Heart right ventricle (tissue), 16 donors: ENCODE measurements around the gene HYOU1. TPM values are rescaled to one million over a fixed set of nuclear protein-coding genes. Genes with fewer than 3 reads are reported as not detected.
A peak's percentile ranks its signal among the peaks of the same experiment; 100 is the strongest.
"Not testable (repeated sequence)": the region's sequence is repeated elsewhere in the genome, so short reads cannot be mapped to it uniquely, and the experiment has no call there.

Experiments
- ATAC-seq, 8 donors: fragments of 200-7000 bp; cut with Tn5 transposase; one replicate each; pipeline ENCODE4 v1.9.1; 2020; ENCODE audit warnings: mild to moderate bottlenecking in 8 of 8, moderate library complexity in 8 of 8, moderate number of reproducible peaks in 1 of 8
- DNase-seq, 2 donors: peaks; one replicate each; pipeline ENCODE4 v3.0.0-alpha.2; 2020
- H3K27ac ChIP-seq, 10 donors: fragments of 200-600 bp; sonication (generic) in 2 of 10; one replicate each; pipeline versions ENCODE4 v1.5.0 to v1.8.0; 2020 to 2022; ENCODE audit warnings: mild to moderate bottlenecking in 3 of 10
- H3K27me3 ChIP-seq, 7 donors: fragments of 200-600 bp; one replicate each; pipeline ENCODE4 v1.8.0; 2021 to 2022; ENCODE audit warnings: mild to moderate bottlenecking in 2 of 7
- H3K36me3 ChIP-seq, 9 donors: fragments of 200-600 bp; sonication (generic) in 1 of 9; one replicate each; pipeline versions ENCODE4 v1.5.0 to v1.8.0; 2020 to 2022; ENCODE audit warnings: mild to moderate bottlenecking in 2 of 9
- H3K4me1 ChIP-seq, 9 donors: fragments of 200-600 bp; sonication (generic) in 1 of 9; one replicate each; pipeline versions ENCODE4 v1.5.0 to v1.8.0; 2020 to 2022; ENCODE audit warnings: mild to moderate bottlenecking in 4 of 9
- H3K4me3 ChIP-seq, 10 donors: fragments of 200-600 bp; sonication (generic) in 2 of 10; one replicate each; pipeline versions ENCODE4 v1.5.0 to v1.8.0; 2020 to 2022; ENCODE audit warnings: mild to moderate bottlenecking in 7 of 10, moderate library complexity in 2 of 10
- H3K9me3 ChIP-seq, 11 donors: fragments of 200-600 bp in 10 of 11; sonication (generic) in 2 of 11; one replicate each; pipeline versions ENCODE4 v1.5.0 to v1.8.0; 2013 to 2022; ENCODE audit warnings: mild to moderate bottlenecking in 2 of 11, control low read depth in 1 of 11, moderate library complexity in 1 of 11
- CTCF ChIP-seq, 9 donors: fragments of 200-600 bp; sonication (generic) in 2 of 9; IDR thresholded peaks; one replicate each; pipeline versions ENCODE4 v1.5.0 to v1.8.0; 2021 to 2022; ENCODE audit warnings: antibody characterized with exemption in 9 of 9, mild to moderate bottlenecking in 5 of 9, moderate library complexity in 1 of 9
- WGBS, 2 donors: extraction: QIAGEN DNeasy Blood & Tissue Kit; methylation state at CpG; one replicate each; pipeline ENCODE4 v1.1.7; 2013; ENCODE audit warnings: inconsistent platforms in 1 of 2; 5-methylcytosine and 5-hydroxymethylcytosine counted together
- intact Hi-C, 10 donors: fragments of 100-400 bp; cut with DNase I; formaldehyde crosslinking; loops; one replicate each; pipeline versions ENCODE4 v1.11.1 to v1.14.2; 2022
- long read RNA-seq, 3 donors: library from polyadenylated mRNA; unstranded; transcript quantifications; one replicate each; pipeline ENCODE4 v2.0.0, GENCODE V29; 2020 to 2021
- polyA plus RNA-seq, 2 donors: library from polyadenylated mRNA; stranded (reverse); fragments of 200-250 nt; gene quantifications; one replicate each; pipeline ENCODE4 v1.2.3, GENCODE V29; 2013
- total RNA-seq, 10 donors: library from RNA; stranded (reverse); fragmentation: NEBNext Ultra II Directional in 3 of 10; extraction: Animal tissue kit (Norgen Biotek cat#: 25700) in 3 of 10; gene quantifications; one replicate each; pipeline versions ENCODE4 v1.2.1 to v1.2.4, GENCODE V29; 2021 to 2023
- donor health status: Arrhythmogenic right ventricular cardiomyopathy.
- donor health status: ischemic (EF 13 %, LVEDD 7.1; RV severe dilation, severe dysfunction).
- donor health status: healthy with polysubstance abuse.
- donor health status: DM: no; HTN: yes; CAD: no.
- donor health status: DM: no; HTN: no; CAD: no.
- donor health status: ischemic (EF 25% LVEDD 6.9; RV normal size, moderate dysfunction).
- donor health status: ischemic (EF 25% LVEDD 5.7; RV mildly dilated, moderate dysfunction).
- donor health status: healthy.
- donor health status: DM: yes; HTN: yes; CAD: no.
- donor health status: Ischemic cardiomyopathy.
- donor health status: ischemic (EF 35%, LVEDD 5.7; RV mildly dilated, moderate dysfunction).
- donor health status: nonischemic (EF 11% LVEDD 7.7; RV severe dilation, severe dysfunction).
- donor health status: DM: yes; HTN: yes; CAD: no.
- donor health status: PGD.
- donor health status: ischemic (EF 29% LVEDD 5.4; RV normal size, mild dysfunction).
- donor health status: nonischemic (EF 23%, LVEDD 6.1; RV moderate dilation, normal function).

HYOU1 gene
- 10 to 100 TPM; 45.0 to 96.4 (median 64.4) TPM for total RNA-seq
- polyA plus RNA-seq: 100 to 1,000 TPM in 1 of 2 donors, 10 to 100 TPM in 1; 33.0 to 179 TPM
- long read RNA-seq, donor 1, full-length matches to known transcripts: 11 of 36 reads
- long read RNA-seq, donor 1, partial matches to known transcripts: 4 of 36 reads
- long read RNA-seq, donor 1, other reads (novel, unspliced or antisense): 21 of 36 reads
- long read RNA-seq, donor 2, full-length matches to known transcripts: 8 of 39 reads
- long read RNA-seq, donor 2, partial matches to known transcripts: 8 of 39 reads
- long read RNA-seq, donor 2, other reads (novel, unspliced or antisense): 23 of 39 reads
- long read RNA-seq, donor 3, full-length matches to known transcripts: 14 of 88 reads
- long read RNA-seq, donor 3, partial matches to known transcripts: 32 of 88 reads
- long read RNA-seq, donor 3, other reads (novel, unspliced or antisense): 42 of 88 reads

- Histone ChIP-seq H3K4me1 (peaks cover 15 to 30% (median 25%) of the 10 kb centered on the region in 9 donors), H3K4me3 (peak within 1 kb of the TSS; percentile 67 to 99 (median 94)), H3K27me3 (no peaks in the 10 kb centered on the region), H3K27ac (peak within 1 kb of the TSS; percentile 16 to 94 (median 89)), H3K9me3 (no peaks in the 10 kb centered on the region), H3K36me3 (peaks cover 0 to 52% (median 28%) of the 10 kb centered on the region in 9 donors)
- peak in 3 of 9 donors; percentile 1 to 26 (median 19) for TF ChIP-seq CTCF (IDR thresholded peaks at IDR 0.05)
- DNase-seq: peak; percentile 98
- intact Hi-C loops: loop anchor here in 1 of 10 donors (2.0 kb wide), 1 partner anchor 38 kb away; the partner anchor contains the start of genes RPS25 and TRAPPC4
- ATAC-seq: peak; percentile 97 to 99 (median 97)
- 1% methylated on average over 57 to 78 of the region's 79 CpGs for WGBS, 2 donors
These were observed at the start of gene HYOU1 for GRCh38 chr11:119057000-119057769. HYOU1 (minus strand) TSS chr11:119057205; CDS start chr11:119056160, 1,045 bp downstream.

- ATAC-seq (no peak), DNase-seq (no peak)
- Histone ChIP-seq H3K4me3 (no peak overlapping the region), H3K9me3 (no peaks in the 10 kb centered on the region), H3K27me3 (no peaks in the 10 kb centered on the region), H3K36me3 (peaks cover 0 to 7% (median 0%) of the 10 kb centered on the region in 9 donors), H3K27ac (peak overlapping the region in 9 of 10 donors; percentile 88 to 96 (median 92)), H3K4me1 (peaks cover 15 to 58% (median 44%) of the 10 kb centered on the region in 9 donors)
- intact Hi-C loops: loop anchor here in 4 of 10 donors (5.0 to 10.0 kb wide), 4 partner anchors 86 to 219 kb away; partner anchors contain the start of genes RPS25 (in 1 of the 4) and TRAPPC4 (in 1 of the 4)
- TF ChIP-seq CTCF (IDR thresholded peaks at IDR 0.05): no peak
- 54 to 55% methylated on average over 4 of the region's 4 CpGs for WGBS, 2 donors
These were observed 46.8 kb upstream of the HYOU1 start for GRCh38 chr11:119103793-119104192.

GRCh38 chr11:119103161-119103664 is 46.2 kb upstream of the HYOU1 start:
- 82% methylated on average over 18 of the region's 18 CpGs for WGBS, 2 donors
- not testable (repeated sequence) for H3K27me3 ChIP-seq, H3K9me3 ChIP-seq, DNase-seq, ATAC-seq
- H3K4me1 ChIP-seq: peaks cover 11 to 52% (median 38%) of the 10 kb centered on the region in 9 donors
- peaks cover 0 to 13% (median 2%) of the 10 kb centered on the region in 9 donors for H3K36me3 ChIP-seq
- intact Hi-C loops: loop anchor here in 4 of 10 donors (5.0 to 10.0 kb wide), 4 partner anchors 86 to 219 kb away; partner anchors contain the start of genes RPS25 (in 1 of the 4) and TRAPPC4 (in 1 of the 4)
- H3K27ac ChIP-seq: peak overlapping the region; percentile 83 to 96 (median 92)
- peak overlapping the region in 9 of 10 donors; percentile 69 to 89 (median 79) for H3K4me3 ChIP-seq

- 0% methylated on average over 32 of the region's 32 CpGs for WGBS, 2 donors
- TF ChIP-seq CTCF (IDR thresholded peaks at IDR 0.05): no peak
- peak; percentile 94 to 97 (median 96) for ATAC-seq
- peak within 1 kb of the TSS; percentile 69 to 89 (median 79) for H3K4me3 ChIP-seq
- H3K27me3 ChIP-seq: no peaks in the 10 kb centered on the region
- H3K27ac ChIP-seq: peak within 1 kb of the TSS; percentile 83 to 96 (median 92)
- no peaks in the 10 kb centered on the region for H3K9me3 ChIP-seq
- intact Hi-C loops: loop anchor here in 4 of 10 donors (5.0 to 10.0 kb wide), 4 partner anchors 85 to 220 kb away; partner anchors contain the start of genes RPS25 (in 1 of the 4) and TRAPPC4 (in 1 of the 4)
- H3K36me3 ChIP-seq: peaks cover 0 to 26% (median 15%) of the 10 kb centered on the region in 9 donors
- H3K4me1 ChIP-seq: peaks cover 10 to 50% (median 35%) of the 10 kb centered on the region in 9 donors
- DNase-seq: peak; percentile 81 to 95
These were observed 44.9 kb upstream of the HYOU1 start, which contains the start of gene DPAGT1 for GRCh38 chr11:119101759-119102423. DPAGT1 (minus strand) TSS chr11:119101853; CDS start chr11:119101655, 198 bp downstream.
